ENCODE data around the gene SMARCA4. TPM values are rescaled to one million over a fixed set of nuclear protein-coding genes. Genes with fewer than 3 reads are reported as not detected.

Gene SMARCA4
- total RNA-seq, 1 experiment from 2014 or later: 36.2 TPM

GRCh38 chr19:11028146-11028545, 67.3 kb downstream of the SMARCA4 start:
- ChIA-PET CTCF (interaction anchor here (0.6 to 1.1 kb wide), 3 partner anchors 44 to 91 kb away, joined by 3 to 8 read pairs (median 6); no protein-coding TSS in a partner anchor), POLR2A (no interaction called here)
- Histone ChIP-seq H3K9me3 (ENCODE audit: control insufficient read depth, insufficient read depth, low read depth, low read length) (no peaks in the 10 kb centered on the region), H3K36me3 (ENCODE audit: control insufficient read depth, insufficient read depth, low read length) (no peaks in the 10 kb centered on the region; the same call in none of the 2 replicates), H3K27ac (ENCODE audit: low read length) (no peak overlapping the region), H3K4me3 (ENCODE audit: low read depth in 2 of 2, low read length in 2 of 2) (no peak overlapping the region), H3K4me1 (ENCODE audit: control insufficient read depth, insufficient read depth, low read length) (no peaks in the 10 kb centered on the region), H3K27me3 (ENCODE audit: control insufficient read depth, insufficient read depth, low read length) (no peaks in the 10 kb centered on the region)
- no TSS peak for BruUV-seq (replicated peaks)
- TF ChIP-seq TCF7L2 (IDR thresholded peaks at IDR 0.05; ENCODE audit: low read depth, low read length): no peak
- no peak for TF ChIP-seq CTCF (IDR thresholded peaks at IDR 0.05)
- no peak for TF ChIP-seq SIN3A (IDR thresholded peaks at IDR 0.05; ENCODE audit: borderline replicate concordance, insufficient read depth, low read depth, low read length)
- no peak for TF ChIP-seq POLR2AphosphoS5 (IDR thresholded peaks at IDR 0.05; ENCODE audit: low read depth, low read length)
- TF ChIP-seq, protein P1, sequence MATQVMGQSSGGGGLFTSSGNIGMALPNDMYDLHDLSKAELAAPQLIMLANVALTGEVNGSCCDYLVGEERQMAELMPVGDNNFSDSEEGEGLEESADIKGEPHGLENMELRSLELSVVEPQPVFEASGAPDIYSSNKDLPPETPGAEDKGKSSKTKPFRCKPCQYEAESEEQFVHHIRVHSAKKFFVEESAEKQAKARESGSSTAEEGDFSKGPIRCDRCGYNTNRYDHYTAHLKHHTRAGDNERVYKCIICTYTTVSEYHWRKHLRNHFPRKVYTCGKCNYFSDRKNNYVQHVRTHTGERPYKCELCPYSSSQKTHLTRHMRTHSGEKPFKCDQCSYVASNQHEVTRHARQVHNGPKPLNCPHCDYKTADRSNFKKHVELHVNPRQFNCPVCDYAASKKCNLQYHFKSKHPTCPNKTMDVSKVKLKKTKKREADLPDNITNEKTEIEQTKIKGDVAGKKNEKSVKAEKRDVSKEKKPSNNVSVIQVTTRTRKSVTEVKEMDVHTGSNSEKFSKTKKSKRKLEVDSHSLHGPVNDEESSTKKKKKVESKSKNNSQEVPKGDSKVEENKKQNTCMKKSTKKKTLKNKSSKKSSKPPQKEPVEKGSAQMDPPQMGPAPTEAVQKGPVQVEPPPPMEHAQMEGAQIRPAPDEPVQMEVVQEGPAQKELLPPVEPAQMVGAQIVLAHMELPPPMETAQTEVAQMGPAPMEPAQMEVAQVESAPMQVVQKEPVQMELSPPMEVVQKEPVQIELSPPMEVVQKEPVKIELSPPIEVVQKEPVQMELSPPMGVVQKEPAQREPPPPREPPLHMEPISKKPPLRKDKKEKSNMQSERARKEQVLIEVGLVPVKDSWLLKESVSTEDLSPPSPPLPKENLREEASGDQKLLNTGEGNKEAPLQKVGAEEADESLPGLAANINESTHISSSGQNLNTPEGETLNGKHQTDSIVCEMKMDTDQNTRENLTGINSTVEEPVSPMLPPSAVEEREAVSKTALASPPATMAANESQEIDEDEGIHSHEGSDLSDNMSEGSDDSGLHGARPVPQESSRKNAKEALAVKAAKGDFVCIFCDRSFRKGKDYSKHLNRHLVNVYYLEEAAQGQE (IDR thresholded peaks at IDR 0.05; ENCODE audit: insufficient read depth in 1 of 2, low read depth in 2 of 2, low read length in 1 of 2): no peak
- DNase-seq (ENCODE audit: low read depth, low spot score): no peak
- in situ Hi-C loops (cut with HindIII; ENCODE audit: low pct_unique_long_range_greater_than_20kb, low sequenced_read_pairs) (no loop called here), intact Hi-C loops (cut with micrococcal nuclease; ENCODE audit: unreplicated experiment) (no loop called here)
- ATAC-seq: no peak

- TF ChIP-seq CTCF (IDR thresholded peaks at IDR 0.05) (no peak), TCF7L2 (IDR thresholded peaks at IDR 0.05; ENCODE audit: low read depth, low read length) (no peak), POLR2AphosphoS5 (IDR thresholded peaks at IDR 0.05; ENCODE audit: low read depth, low read length) (no peak), SIN3A (IDR thresholded peaks at IDR 0.05; ENCODE audit: borderline replicate concordance, insufficient read depth, low read depth, low read length) (no peak)
- TF ChIP-seq, protein P1 (IDR thresholded peaks at IDR 0.05; ENCODE audit: insufficient read depth in 1 of 2, low read depth in 2 of 2, low read length in 1 of 2): no peak
- intact Hi-C loops (cut with micrococcal nuclease; ENCODE audit: unreplicated experiment) (loop anchor here (1.0 to 10.0 kb wide), 2 partner anchors 10 to 93 kb away; no protein-coding TSS in a partner anchor), in situ Hi-C loops (cut with HindIII; ENCODE audit: low pct_unique_long_range_greater_than_20kb, low sequenced_read_pairs) (no loop called here)
- DNase-seq (ENCODE audit: low read depth, low spot score) (no peak), ATAC-seq (no peak)
- Histone ChIP-seq H3K4me3 (ENCODE audit: low read depth in 2 of 2, low read length in 2 of 2) (no peak overlapping the region), H3K36me3 (ENCODE audit: control insufficient read depth, insufficient read depth, low read length) (peaks cover 6% of the 10 kb centered on the region), H3K4me1 (ENCODE audit: control insufficient read depth, insufficient read depth, low read length) (no peaks in the 10 kb centered on the region), H3K27me3 (ENCODE audit: control insufficient read depth, insufficient read depth, low read length) (no peaks in the 10 kb centered on the region), H3K9me3 (ENCODE audit: control insufficient read depth, insufficient read depth, low read depth, low read length) (no peaks in the 10 kb centered on the region), H3K27ac (ENCODE audit: low read length) (no peak overlapping the region)
- CTCF ChIA-PET: no interaction called here
- no TSS peak for BruUV-seq (replicated peaks)
- POLR2A ChIA-PET: no interaction called here
Observed at GRCh38 chr19:11031421-11032070, 70.7 kb downstream of the SMARCA4 start.

Data from Panc1 (cell line).